Epidermal melanocyte (primary cell): Measurements from ENCODE around the gene CMC1.
"Not testable (repeated sequence)": the region's sequence is repeated elsewhere in the genome, so short reads cannot be mapped to it uniquely, and the experiment has no call there.

Experiments
- DNase-seq: peaks from one replicate; pipeline ENCODE4 v3.0.0; 2011; ENCODE audit warnings: low spot score; ENCODE audit not compliant: insufficient read length

CMC1 gene

DNA sequence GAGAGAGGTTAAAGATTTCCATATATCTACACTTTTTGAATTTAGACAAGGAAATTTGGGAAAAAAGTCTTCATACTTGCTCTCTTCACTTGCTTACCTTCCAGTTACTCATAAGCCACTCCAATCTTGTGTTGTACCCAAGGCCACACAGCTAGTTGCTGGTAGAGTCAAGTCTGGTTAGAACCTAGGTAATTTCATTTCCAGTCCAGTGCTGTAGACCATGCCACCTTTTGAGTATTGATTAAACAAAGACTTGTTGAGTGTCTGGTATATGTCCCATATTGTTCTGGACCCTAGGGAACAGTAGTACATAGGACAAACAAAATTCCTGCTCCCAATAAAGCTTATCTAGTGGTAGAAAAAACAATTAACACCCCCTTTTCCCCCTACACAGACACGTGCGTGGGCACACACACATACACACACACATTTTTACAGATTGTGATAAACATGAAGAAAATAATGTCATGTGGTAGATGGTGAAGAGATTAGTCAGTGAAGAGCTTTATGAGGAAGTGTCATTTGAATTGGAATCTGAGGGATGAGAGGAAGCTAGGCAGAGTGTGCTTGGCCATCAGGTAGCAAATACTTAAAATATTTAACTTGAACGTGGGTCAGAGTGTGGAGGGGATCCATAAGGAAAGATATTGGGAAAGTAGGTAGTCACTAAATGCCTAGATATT is 2.1 kb downstream of the CMC1 start:
- DNase-seq: no peak

DNA sequence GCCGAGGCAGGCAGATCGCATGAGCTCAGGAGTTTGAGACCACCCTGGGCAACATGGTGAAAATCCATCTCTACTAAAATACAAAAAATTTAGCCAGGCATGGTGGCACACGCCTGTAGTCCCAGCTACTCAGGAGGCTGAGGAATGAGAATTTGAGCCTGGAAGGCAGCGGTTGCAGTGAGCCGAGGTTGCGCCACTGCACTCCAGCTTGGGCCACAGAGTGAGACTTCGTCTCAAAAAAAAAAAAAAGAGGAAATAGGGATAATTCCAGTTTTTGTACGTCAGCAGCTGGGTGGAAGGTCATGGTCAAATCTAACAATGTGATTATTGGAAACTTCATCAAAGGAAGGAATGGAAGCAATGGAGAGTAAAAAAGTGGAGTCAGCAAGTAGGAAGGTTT is 3.1 kb downstream of the CMC1 start:
- DNase-seq: no peak

DNA sequence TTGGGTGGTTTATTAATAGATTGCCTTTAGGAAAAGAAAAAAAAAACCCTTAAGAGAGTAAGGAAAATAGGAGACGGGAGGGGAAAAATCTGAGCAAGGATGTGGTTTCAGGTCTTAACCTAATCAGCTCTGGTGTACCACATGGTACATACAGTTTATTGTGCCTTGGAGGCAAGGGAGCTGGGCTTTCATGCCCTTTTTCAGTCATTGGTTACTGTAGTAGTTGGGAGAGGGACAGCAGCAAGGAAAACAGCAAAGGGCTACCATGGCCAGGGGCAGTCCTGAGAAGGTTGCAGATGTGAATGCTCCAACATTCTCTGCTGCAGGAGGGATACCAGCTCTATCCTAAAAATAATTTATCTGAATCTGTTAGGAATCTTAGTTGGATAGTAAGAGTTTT is 5.9 kb downstream of the CMC1 start:
- peak; percentile 27 for DNase-seq

DNA sequence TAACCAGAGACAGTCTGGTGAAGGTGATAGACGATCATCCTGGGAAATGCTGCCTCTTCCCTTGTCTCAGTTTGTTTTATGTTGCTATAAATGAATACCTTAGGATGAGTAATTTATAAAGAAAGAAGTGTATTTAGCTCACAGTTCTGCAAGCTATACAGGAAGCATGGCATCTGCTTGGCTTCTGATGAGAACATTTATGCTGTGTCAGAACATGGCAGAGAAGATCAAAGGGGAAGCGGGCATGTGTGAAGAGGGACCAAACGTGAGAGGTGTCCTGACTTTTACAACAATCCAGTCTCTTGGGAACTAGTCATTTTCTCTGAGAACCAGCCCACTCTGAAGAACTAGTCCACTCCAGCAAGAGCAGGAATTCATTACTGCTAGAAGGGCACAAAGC is 9.6 kb downstream of the CMC1 start:
- DNase-seq: no peak

DNA sequence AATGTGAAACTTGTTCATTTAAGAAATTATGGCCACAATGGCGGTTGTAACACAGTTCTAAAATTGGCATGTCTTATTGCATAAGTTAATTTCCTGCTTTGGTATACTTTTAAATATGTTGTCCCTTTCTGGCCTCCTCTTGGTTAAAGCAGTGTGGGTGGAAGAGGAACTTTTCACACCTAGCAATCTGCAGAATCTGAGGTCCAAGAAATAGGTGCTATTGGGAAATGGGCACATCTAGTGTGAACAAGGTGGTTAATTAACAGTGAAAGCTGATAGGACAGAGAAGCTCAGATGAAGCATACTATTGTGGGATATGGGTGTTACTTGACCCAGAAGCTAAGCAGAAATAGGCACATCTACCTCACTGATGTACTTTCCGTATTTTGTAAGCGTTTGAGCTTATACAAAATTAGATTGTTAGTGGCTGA is 10.6 kb downstream of the CMC1 start:
- no peak for DNase-seq

DNA sequence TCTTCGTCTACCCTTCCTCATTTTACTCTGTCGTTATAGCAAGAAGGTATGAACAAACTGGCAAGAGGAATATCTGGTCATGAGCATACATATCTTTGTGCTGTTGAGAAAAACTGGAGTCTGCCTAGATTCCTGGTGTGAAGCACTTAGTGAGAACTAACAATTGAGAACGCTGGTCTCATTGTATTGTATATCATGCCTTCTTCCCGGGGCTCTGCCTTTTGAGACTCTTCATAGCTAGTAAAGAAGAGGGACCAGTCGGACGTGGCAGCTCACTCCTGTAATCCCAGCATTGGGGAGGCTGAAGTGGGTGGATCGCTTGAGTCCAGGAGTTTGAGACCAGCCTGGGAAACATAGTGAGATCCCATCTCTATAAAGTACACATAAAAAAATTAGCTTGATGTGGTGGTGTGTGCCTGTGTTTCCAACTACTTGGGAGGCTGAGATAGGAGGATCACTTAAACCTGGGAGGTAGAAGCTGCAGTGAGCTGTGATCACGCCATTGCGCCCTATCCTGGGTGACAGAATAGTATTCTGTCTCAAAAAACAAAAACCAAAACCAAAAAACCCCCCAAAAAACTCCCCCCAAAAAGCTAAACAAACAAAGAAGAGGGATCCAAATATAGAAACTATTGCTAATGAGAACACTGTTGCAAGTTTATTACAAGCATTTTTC is 11.8 kb downstream of the CMC1 start:
- DNase-seq: no peak

DNA sequence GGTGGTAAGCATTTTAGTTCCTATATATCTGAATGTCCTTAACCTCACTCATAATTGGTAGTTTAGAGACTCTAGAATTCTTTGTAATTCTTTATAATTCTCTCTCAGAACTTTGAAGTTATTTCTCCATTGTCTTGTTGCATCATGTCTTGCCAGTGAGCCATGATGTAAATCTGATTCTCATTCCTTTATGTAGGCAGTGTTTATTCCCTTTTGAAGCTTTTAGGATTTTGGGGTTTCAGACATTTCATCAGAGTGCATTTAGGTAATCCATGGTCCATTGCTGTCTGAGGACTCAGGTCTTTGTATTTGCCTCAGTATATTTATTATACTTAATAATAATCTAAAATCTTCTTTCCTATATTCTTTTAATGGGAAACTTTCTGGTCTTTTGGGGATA is 20.6 kb downstream of the CMC1 start:
- DNase-seq: no peak

DNA sequence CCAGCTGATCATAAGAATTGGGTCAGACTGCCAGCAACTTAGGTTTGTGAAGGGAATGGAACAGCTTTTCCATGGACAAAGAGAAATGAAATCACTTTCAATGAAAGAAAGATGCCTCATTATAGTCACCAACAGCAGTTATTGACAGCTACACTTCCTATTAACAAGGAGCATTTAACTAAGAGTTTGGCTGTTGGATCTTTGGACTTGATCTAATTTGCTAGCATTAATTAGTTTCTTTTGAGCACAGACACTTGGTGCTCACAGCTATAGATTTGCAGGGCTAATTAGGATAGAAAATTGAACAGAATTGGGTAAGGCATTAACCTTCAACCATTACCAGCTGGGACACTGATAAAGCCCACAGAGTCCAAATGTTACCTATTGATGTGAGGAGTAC is 24.2 kb downstream of the CMC1 start:
- no peak for DNase-seq

DNA sequence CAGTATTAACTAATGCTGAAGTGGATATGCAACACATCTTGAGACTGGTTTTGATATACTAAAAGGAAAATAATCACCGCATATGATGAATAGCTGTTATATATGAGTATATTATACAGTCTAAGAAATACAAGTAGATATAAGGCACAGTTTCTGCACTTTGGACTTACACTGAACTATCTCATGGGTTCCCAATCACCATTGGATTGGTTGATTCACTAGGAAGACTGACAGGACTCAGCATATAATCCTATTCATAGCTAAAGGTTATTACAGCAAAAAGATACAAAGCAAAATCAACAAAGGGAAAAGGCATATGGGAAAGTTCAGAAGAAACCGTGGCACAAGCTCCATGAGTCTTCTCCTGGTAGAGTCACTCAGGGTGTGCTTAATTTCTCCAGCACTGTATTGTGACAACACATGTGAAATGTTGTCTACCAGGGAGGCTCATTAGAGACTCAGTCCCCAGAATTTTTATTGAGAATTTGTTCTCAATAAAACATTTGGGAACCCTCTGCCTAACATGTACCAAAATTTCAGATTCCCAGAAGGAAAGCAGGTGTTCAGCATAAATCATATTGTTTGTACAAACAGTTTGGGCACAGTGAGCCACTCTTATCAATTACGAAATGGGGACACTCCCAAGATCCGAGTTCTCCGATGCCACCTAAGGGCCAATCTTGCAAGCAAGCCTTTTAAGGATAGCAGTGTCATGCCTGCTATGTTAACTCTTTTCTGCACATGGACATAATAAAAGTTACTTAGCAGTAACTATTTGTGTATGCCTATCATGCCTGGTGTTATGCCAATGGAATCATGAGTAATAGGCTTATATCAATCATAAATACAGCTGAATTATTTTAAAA is 26.8 kb downstream of the CMC1 start:
- no peak for DNase-seq

DNA sequence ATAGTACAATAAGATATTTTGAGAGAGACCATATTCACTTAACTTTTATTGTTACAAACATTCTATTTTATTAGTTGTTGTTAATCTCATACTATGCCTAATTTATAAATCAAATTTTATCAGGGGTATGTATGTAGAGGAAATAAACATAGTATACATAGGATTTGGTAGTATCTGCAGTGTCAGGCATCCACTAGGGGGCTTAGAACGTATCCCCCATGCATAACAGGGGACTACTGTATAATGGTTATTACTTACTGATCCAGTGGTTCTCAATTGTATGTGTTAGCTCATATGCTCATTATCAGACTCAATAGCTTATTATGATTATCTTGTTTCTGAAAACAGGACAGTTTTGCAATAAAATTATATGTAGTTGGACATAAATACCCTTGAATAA is 27.6 kb downstream of the CMC1 start:
- no peak for DNase-seq

DNA sequence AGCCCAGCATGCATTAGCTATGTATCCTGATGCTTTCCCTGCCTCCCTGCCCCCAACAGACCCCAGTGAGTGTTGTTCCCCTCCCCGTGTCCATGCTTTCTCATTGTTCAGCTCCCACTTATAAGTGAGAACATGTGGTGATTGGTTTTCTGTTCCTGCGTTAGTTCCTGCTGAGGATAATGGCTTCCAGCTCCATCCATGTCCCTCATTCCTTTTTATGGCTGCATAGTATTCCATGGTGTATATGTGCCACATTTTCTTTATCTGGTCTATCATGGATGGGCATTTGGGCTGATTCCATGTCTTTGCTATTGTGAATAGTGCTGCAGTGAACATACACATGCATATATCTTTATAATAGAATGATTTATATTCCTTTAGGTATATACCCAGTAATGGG is 28.5 kb downstream of the CMC1 start:
- DNase-seq: not testable (repeated sequence)

DNA sequence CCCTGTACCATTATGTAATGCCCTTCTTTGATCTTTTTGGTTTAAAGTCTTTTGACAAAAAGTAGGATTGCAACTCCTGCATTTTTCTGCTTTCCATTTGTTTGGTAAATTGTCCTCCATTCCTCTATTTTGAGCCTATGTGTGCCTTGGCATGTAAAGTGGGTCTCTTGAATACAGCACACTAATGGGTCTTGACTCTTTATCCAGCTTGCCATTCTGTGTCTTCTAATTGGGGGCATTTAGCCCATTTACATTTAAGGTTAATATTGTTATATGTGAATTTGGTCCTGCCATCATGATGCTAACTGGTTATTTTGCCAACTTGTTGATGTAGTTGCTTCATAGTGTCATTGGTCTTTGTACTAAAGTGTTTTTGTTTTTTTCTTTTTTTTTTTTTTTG is 32.4 kb downstream of the CMC1 start:
- no peak for DNase-seq

DNA sequence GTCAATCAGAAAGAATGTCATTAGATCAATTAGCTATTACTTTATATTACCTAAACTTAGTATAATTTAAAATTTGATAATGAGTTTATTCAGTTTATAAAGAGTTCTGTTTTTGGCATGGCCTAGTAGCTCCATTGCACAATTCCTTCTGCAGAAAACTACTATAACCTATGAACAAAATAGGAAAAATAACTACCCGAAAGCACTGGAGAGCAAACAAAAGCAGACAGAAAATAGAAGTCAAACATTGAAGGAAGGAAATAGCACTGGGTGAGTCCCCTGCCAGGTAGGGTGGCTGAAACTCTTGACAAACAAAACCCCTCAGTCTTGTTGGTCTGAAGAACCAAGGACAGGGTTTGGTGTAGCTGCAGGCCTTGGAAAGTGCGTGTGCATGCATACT is 37.5 kb downstream of the CMC1 start:
- no peak for DNase-seq

DNA sequence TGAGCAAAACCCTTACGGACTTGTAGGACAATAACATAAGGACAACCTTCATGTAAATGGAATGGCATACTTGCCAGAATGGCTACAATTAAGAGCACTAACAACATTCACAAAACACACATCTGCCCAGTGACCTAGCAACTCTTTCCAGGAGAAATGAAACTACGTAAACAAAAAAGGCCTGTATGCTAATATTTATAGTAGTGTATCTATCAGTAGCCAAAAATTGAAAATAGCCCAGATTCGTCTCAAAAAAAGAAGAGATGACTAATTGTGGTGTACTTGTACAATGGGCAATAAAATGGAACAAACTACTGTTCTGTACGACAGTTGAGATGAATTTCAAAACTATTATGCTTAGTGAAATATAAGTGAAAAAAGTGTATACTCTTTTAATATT is 38.4 kb downstream of the CMC1 start:
- DNase-seq: no peak

DNA sequence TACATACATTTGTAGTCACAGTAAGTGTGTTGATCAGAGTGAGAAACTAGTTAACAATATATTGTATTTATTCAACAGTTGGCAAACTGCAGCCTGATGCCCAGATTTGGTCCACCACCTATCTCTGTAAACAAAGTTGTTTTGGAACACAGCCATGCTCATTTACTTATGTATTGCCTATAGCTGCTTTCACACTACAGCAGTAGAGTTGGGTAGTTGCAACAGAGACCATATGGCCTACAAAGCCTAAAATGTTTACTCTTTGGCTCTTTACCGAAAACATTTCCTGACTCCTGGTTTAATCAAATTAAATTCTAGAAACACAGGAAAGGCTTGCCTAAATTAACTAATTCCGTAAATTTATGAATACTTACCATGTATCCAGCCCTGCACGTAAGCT is 39.4 kb downstream of the CMC1 start:
- DNase-seq: no peak

DNA sequence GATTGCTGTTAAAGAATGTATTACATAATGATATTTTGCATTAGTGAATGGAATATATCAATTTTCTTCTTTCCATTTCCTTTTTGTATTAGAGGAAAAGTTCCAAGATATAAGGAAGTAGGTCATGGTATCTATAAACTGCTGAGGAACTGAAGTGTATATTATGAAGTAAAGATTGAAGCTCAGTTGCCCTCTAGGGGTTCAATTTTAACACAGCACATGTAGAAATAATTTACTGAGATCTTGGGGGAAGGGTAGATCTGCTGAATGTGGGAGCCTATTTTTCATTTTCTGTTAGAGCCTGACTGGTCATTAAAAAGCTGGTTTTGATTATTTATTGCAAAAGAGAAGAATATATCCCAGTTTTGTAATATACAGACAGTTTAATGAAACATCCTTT is 45.2 kb downstream of the CMC1 start:
- no peak for DNase-seq

DNA sequence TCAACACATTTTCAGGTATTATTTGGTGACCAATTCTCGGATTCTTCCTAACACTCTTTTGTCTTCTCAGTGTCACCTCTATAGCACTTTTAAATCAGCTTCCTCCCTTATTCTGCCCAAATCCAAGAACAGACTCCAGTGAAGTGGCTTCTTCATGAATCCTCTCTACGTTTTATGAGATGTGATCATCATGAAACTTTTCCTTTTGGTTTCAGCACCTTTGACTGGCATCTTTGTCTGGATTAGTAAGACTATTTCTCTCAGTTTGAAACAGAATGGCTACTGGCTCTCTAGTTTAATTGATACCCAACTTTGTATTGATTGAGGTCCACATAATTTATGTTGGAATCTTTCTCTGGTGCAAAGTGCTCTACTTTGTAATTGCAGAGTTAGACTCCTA is 45.6 kb downstream of the CMC1 start:
- DNase-seq: no peak

DNA sequence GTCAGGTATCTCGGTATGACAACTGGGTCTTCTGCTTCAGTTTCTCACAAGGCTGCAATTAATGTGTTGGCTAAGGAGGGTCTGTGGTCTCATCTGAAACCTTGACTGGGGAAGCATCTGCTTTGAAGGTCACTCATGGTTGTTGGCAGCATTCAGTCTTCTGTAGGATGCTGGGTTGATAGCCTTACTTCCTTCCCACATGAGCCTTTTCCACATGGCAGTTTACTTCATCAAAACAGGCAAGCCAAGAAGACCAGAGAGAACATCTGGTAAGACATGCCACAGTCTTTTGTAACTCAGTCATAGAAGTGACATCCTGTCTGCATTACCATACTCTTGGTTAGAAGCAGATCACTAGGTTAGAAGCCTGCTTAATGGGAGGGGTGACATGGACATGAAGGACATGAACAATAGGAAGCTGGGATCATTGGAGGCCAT is 49.5 kb downstream of the CMC1 start:
- no peak for DNase-seq

DNA sequence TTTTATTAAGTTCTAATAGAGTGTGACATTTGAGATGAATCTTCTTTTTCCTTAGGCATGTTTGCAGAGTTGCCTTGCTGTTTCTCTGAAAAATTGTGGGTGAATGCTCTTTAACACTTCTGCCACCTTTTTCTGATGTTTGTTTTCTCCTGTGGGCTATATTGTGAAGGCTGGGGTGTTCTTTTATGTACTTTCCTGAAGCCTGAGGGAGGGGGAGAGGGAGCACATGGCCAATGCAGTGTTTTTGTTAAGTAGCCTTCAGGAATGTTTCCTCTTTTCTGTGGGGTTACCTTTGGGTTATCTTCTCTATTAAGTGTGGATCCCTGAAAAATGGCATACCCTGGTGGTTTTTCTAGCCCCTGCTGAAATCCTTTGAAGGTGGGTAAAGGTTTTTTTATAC is 50.2 kb downstream of the CMC1 start:
- DNase-seq: no peak

DNA sequence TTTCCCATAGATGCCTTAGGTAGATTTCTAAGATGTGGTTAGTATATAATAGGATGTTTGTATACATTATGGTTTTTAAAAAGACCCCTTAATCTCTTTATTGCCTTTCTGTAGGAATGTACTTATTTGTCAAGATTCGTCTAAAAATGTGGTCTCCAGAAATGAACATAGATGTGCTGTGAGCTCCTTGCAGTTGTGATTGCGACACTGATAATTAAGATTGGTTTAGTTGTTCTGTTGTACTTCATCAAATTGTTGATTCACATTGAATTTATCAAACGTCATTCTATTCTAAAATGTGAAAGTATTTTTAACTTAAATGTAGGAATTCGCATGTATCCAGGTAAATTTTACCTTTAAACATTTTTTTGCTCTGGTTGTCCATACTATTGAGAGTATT is 51.2 kb downstream of the CMC1 start:
- no peak for DNase-seq

DNA sequence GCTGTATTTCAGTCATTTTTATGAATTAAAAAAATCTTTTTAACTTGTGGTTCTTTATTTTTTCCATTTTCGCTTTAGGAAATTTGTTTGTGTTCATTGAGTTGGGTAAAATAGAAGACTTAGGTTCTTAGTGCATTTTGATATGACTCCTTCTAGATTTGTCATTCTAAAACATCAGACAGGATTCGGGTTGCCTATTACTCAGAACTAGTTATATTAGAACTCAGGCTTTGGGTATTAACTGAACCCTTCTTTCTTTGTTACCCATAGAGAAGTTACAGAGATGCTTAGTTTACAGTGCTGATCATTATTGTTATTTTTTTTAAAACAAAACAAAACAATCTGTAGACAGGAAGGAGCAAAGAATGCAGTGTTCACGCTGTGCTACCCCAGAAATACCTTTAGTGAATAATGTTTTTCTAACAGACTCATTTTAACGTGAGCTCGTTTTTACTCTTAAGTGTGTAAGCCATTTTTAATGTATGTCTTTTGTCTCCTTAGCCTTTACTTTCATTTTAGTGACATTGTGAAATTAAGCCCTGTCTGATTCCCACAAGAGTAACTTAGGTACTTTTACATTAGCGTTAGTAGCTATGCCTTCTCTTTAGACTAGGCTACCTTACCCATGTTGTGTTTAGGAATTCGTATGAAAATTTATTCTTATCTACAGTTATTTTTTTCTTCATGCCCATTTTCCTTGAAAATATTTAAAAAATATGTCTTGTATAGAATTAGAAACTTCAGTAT is 53.4 kb downstream of the CMC1 start:
- DNase-seq: no peak
